Colon (tissue), 2 donors: ENCODE data around the gene PHRF1.
"Not testable (repeated sequence)": the region's sequence is repeated elsewhere in the genome, so short reads cannot be mapped to it uniquely, and the experiment has no call there.

Experiments
- FAIRE-seq: peaks from 2 replicates; lab custom pipeline; 2012; peaks lifted over from hg19 to GRCh38; lab: Jason Lieb, UNC
- donor health status: control.
- donor health status: control.

PHRF1 gene

GRCh38 chr11:559020-559620 is 17.1 kb upstream of the PHRF1 start:
- no peak for FAIRE-seq

- FAIRE-seq = no peak
Observed at GRCh38 chr11:559712-560304, 16.5 kb upstream of the PHRF1 start.

GRCh38 chr11:560305-561147 is 15.7 kb upstream of the PHRF1 start, which contains the start of the genes LMNTD2 and RASSF7:
TSS of gene LMNTD2 (minus strand) at chr11:560738. CDS start at chr11:560716, 22 bp downstream.
TSS of gene RASSF7 (plus strand) at chr11:560970. CDS start at chr11:561769, 799 bp downstream.
- FAIRE-seq = no peak

GRCh38 chr11:561148-562003 is 14.9 kb upstream of the PHRF1 start:
- no peak for FAIRE-seq

GRCh38 chr11:562046-562645 is 14.1 kb upstream of the PHRF1 start:
- no peak for FAIRE-seq

- no peak for FAIRE-seq
Observed at GRCh38 chr11:563066-563811, 13.0 kb upstream of the PHRF1 start.

GRCh38 chr11:563812-564578 is 12.3 kb upstream of the PHRF1 start:
- FAIRE-seq = no peak

GRCh38 chr11:565921-566509 is 10.3 kb upstream of the PHRF1 start:
- FAIRE-seq = no peak

GRCh38 chr11:567011-567628 is 9.2 kb upstream of the PHRF1 start:
- FAIRE-seq = no peak

GRCh38 chr11:567629-568292 is 8.5 kb upstream of the PHRF1 start:
- FAIRE-seq = no peak

- FAIRE-seq = no peak
Observed at GRCh38 chr11:568306-569157, 7.7 kb upstream of the PHRF1 start.

GRCh38 chr11:569158-569885 is 6.9 kb upstream of the PHRF1 start:
- no peak for FAIRE-seq

GRCh38 chr11:571802-572185 is 4.5 kb upstream of the PHRF1 start:
- FAIRE-seq = no peak

GRCh38 chr11:573146-573759 is 3.0 kb upstream of the PHRF1 start:
- no peak for FAIRE-seq

GRCh38 chr11:574031-574570 is 2.2 kb upstream of the PHRF1 start:
- FAIRE-seq = not testable (repeated sequence)

- no peak for FAIRE-seq
Observed at GRCh38 chr11:574632-575312, 1.5 kb upstream of the PHRF1 start.
